Left forelimb (tissue), 1 donor: ENCODE results near the gene TPD52L1.
A peak's percentile ranks its signal among the peaks of the same experiment; 100 is the strongest.
"Not testable (repeated sequence)": the region's sequence is repeated elsewhere in the genome, so short reads cannot be mapped to it uniquely, and the experiment has no call there.

Source experiments
- DNase-seq: peaks from one replicate; pipeline ENCODE4 v3.0.0-alpha.2; 2018; ENCODE audit warnings: low spot score

The TPD52L1 gene

GRCh38 chr6:125273965-125274364, 120.4 kb downstream of the TPD52L1 start:
- DNase-seq, result no peak

DNA sequence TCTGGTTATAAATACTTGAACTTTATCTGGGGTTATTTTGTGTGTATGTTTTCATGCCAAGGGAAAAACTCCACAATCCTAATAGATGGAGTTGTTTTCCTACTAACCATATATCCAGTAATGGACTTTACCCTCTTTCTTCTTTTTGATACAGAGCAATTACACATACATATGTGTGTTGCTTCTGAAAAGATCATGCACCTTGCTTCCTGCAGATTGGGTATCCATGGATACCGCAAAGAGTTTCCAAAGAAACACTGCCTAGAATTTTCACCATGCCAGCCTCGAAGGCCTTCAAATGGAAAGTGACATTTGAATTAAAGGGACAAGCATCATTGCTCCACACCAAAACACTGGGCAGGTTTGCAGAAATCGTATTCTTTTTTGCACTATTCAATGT, 121.4 kb downstream of the TPD52L1 start:
- no peak for DNase-seq

DNA sequence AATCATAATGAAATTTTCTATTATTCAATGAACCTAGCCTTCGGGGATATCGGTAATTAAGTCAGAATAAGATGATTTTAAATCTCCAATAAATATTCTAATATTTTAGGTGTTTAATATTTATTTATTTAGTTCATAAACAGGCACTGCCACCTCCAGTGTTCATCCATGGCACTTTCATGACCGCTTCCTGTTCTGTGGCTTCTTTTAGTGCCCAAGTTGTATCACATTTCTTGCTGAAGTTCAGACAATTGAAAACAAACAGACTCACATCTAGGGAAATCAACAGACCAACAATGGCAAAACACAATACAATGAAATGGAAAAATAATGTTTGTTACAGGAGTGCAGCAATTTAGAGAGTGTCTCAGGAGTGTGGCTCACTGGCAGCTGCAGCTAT, 122.2 kb downstream of the TPD52L1 start:
- DNase-seq, result no peak

GRCh38 chr6:125277838-125278237, 124.3 kb downstream of the TPD52L1 start:
- DNase-seq, result no peak

DNA sequence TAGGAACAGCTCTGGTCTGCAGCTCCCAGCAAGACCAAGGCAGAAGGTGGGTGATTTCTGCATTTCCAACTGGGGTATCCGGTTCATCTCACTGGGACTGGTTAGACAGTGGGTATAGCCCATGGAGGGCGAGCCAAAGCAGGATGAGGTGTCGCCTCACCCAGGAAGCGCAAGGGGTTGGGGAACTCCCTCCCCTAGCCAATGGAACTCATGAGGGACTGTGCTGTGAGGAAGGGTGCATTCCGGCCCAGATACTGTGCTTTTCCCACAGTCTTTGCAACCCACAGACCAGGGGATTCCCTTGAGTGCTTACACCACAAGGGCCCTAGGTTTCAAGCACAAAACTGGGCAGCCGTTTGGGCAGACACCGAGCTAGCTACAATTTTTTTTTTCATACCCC, 126.4 kb downstream of the TPD52L1 start:
- no peak for DNase-seq

- not testable (repeated sequence) for DNase-seq
These were observed 126.9 kb downstream of the TPD52L1 start for GRCh38 chr6:125280370-125281035.

DNA sequence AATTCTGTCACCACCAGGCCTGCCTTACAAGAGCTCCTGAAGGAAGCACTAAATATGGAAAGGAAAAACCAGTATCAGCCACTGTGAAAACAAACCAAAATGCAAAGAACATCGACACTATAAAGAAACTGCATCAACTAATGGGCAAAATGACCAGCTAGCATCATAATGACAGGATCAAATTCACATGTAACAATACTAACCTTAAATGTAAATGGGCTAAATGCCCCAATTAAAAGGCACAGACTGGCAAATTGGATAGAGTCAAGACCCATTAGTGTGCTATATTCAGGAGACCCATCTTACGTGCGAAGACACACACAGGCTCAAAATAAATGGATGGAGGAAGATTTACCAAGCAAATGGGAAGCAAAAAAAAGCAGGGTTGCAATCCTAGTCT, 128.9 kb downstream of the TPD52L1 start:
- not testable (repeated sequence) for DNase-seq

- DNase-seq, result no peak
These were observed 131.8 kb downstream of the TPD52L1 start for GRCh38 chr6:125285353-125285752.

- no peak for DNase-seq
These were observed 132.4 kb downstream of the TPD52L1 start for GRCh38 chr6:125285936-125286335.

DNA sequence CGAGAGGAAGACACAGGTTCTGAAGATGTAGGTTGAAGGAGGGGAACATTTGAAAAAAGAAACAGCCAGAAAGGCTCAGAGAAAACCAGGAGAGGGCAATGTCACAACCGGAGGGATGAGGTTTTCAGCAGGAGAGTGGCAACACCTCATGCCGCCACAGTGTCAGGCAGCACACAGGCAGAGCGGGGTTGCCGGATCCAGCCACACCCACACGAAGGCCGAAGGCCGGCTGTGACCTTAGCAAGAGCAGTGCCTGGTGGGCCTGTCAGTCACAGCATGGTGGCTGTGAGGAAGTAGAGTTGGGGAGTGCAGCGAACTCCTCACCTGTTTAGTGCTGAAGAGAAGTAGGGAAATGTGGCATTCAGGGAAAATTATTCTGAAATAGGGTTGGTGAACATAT, 134.1 kb downstream of the TPD52L1 start:
- DNase-seq, result no peak

DNA sequence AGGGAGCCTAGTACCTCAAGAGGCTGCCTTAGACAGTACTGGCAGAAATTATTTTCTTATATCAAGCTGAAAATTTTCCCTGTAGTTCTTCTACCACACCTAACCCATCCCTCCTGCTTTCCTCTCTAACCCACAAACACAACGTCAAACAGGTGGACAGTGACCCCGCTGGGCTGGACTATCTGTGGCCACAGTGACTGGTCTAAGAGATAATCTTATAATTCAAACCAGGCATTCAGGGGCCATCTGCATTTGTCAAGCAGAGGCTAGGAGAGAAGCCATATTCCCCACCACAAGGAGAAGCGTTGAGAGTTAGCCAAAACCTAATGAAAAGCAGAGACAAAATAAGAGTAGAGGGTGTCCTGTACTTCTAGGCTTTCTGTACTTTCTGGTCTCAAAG, 140.0 kb downstream of the TPD52L1 start:
- DNase-seq, result no peak

- DNase-seq, result no peak
These were observed 140.5 kb downstream of the TPD52L1 start for GRCh38 chr6:125294036-125294435.

- no peak for DNase-seq
These were observed 141.4 kb downstream of the TPD52L1 start for GRCh38 chr6:125294925-125295324.

DNA sequence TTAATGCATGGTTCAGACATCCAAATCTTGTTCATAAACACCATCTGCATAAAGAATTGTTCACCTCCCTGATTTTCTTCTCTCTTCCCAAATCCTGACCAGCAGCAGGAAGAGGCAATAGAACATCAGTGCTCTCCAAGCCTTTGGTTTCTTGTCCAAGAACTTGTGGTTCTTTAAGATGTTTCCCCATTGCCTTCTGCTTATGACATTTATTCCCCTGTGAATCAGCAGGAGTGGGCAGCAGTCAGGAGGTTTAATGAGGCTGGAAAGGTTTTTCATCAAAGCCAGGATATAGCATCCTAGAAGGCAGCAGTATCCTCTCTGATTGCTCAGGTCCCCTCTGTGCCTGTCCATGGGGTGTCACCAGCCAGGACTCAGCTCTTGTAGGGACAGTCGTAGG, 142.9 kb downstream of the TPD52L1 start:
- no peak for DNase-seq

DNA sequence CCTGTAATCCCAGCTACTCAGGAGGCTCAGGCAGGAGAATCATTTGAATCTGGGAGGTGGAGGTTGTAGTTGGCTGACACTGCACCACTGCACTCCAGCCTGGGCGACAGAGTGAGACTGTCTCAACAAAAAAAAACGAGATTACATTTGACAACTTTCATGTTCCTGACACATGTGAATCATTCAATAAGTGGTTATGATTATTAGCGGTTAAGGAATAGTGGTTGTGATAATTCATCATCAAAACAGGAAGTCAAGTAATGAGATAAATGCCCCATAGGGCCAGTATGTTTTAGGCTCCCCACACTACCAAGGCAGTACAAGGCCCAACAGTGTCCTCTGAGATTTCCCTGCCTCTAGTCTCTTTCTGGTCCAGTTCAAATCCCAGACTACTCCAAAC, 145.7 kb downstream of the TPD52L1 start:
- no peak for DNase-seq

- DNase-seq, result no peak
These were observed 147.4 kb downstream of the TPD52L1 start for GRCh38 chr6:125300992-125301434.

- peak; percentile 85 for DNase-seq
These were observed 148.1 kb downstream of the TPD52L1 start, which contains the start of gene HDDC2 for GRCh38 chr6:125301435-125302391. TSS of gene HDDC2 (minus strand) at chr6:125301967. CDS start at chr6:125301932, 35 bp downstream.

DNA sequence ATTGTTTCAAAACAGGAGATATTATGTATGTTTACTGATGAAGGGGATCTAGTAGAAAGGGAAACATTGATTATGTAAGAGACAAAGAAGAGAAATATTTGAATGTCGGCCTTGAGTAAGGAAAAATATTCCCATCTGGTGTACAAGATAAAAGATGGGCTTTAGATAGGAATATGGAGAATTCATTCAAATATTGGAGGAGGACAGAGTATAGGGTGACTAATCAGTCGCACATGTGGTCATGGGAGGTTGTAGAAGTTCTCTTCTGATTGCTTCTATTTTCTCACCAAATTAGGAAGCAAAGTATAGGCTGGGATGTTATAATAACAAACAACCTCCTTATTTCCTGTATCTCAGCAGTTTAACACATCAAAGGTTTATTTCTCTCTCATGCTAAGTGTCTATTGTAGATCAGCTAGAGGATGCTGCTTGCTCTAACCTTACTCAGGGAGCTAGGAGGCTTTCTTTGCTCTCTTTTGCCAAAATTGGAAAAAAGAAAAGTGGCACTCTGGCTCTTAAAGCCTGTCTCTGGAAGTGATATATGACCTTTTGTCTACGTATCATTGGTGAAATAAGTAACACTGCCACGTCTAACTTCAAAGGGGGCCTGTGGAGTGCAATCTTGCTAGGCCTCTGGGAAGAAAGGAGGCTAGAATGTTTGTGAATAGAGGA, 149.4 kb downstream of the TPD52L1 start:
- no peak for DNase-seq

- no peak for DNase-seq
These were observed 149.9 kb downstream of the TPD52L1 start for GRCh38 chr6:125303512-125303854.

DNA sequence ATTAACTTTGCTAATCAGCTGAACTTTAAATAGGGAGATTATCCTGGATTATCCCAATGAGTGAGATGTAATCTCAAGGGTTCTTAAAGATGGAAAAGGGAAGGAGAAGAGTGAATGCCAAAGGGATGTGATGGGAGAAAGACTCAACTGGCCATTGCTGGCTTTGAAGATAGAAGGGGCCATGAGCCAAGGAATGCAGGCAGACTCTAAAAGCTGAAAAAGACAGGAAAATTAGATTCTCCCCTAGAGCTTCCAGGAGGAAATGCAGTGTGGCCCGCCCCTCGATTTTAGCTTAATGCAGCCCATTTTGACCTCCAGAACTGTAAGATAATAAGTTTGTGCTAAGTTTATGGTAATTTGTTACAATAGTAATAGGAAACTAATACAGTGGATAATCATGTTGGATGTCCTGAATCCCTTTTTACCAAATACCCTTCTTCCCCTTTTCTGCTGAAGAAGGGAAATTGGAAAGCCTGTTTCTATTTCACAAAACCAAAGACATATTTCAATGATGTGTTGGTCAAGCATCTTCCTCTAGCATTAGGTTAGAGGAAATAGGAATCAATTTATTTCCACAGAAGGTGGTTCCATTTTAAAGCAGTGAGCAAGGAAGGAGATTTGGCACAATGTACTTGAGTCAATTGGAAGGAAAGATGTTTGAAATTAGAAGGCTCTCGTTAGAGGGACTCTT, 151.5 kb downstream of the TPD52L1 start:
- no peak for DNase-seq

DNA sequence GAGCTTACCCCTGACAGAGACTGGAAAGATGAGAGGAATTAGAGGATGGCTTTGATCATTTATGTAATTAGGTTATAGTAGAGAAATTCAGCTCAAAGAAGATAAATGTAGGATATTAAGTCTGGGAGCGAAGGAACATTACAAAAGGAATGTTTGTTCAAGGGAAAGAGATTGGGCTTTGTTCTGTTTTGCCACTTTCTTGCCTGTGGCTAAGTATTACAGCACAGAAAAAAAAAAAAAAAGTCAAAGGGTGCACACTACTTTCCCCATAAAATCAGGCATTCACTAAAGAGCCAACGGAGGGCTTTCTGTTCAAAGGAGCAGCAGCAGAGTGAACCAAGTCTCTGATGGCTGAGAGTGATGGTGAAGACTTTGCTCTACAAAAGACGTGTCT, 153.2 kb downstream of the TPD52L1 start:
- no peak for DNase-seq
